ENCODE results near the gene PTPRN. TPM values are rescaled to one million over a fixed set of nuclear protein-coding genes. Genes with fewer than 3 reads are reported as not detected.

The PTPRN gene
- total and polyA plus RNA-seq, 10 of the 15 experiments (the other 5 are each of a cell fraction or from before 2014, with no cell fraction given): 0.28 to 0.69 TPM; not detected in 8

DNA sequence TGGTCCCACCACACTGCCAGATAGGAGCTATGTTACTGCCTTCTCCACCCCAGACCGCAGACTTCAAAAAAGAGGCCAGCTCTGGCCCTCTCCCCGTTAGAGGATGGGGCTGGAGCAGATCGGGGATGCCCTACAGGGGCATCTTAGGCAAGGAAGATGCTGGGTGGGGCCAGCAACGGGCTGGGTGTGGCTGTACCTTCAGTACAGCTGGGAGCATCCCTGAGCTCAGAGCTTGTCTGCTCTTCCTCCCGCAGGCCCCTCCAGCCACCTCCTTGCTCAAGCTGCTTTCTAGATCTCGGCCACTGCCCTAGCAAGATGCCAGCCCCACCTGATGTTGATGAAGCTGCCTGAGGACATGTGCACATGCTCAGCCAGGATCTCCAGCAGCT is 9.8 kb downstream of the PTPRN start:
- Histone ChIP-seq H3K9ac (ENCODE audit: control insufficient read depth, insufficient read depth, low read length) (no peak overlapping the region), H3K79me2 (ENCODE audit: control insufficient read depth, insufficient read depth, low read length) (no peaks in the 10 kb centered on the region), H3K27ac (ENCODE audit: control insufficient read depth, insufficient read depth) (no peak overlapping the region), H3K27me3 (replicated peaks in 1 of 2; ENCODE audit: control insufficient read depth in 2 of 2, insufficient read depth in 2 of 2, low read length in 1 of 2) (peaks cover 2 to 5% of the 10 kb centered on the region in 2 experiments; a peak in 1 of 4 replicates), H3K4me3 (no peak overlapping the region), H2AFZ (ENCODE audit: control insufficient read depth, low read depth, low read length) (no peak overlapping the region), H3K9me3 (replicated peaks; ENCODE audit: control insufficient read depth, insufficient read depth, low read length) (no peaks in the 10 kb centered on the region), H3K4me1 (ENCODE audit: control insufficient read depth, insufficient read depth, low read length) (peaks cover 7% of the 10 kb centered on the region), H3K4me2 (ENCODE audit: control insufficient read depth, insufficient read depth) (no peak overlapping the region), H4K20me1 (ENCODE audit: control insufficient read depth, insufficient read depth) (no peaks in the 10 kb centered on the region), H3K36me3 (ENCODE audit: control insufficient read depth in 2 of 2, insufficient read depth in 2 of 2, low read length in 1 of 2) (no peaks in the 10 kb centered on the region)
- SMC1A ChIA-PET (ENCODE audit: uncharacterized antibody, unreplicated experiment): interaction anchor here (1.0 to 5.8 kb wide), 5 partner anchors 37 to 145 kb away, joined by 3 to 36 read pairs (median 5); partner anchors contain the start of genes CNPPD1 and NHEJ1
- intact Hi-C loops (cut with micrococcal nuclease; ENCODE audit: unreplicated experiment): loop anchor here (5.0 kb wide), 2 partner anchors 122 to 242 kb away; partner anchors contain the start of genes CNPPD1 and RETREG2
- no peak for DNase-seq (ENCODE audit: low read depth, low spot score)
- POLR2A ChIA-PET: interaction anchor here (0.6 to 2.1 kb wide), 5 partner anchors 28 to 140 kb away, joined by 3 to 8 read pairs (median 3); partner anchors contain the start of gene TUBA4A
- no peak for FAIRE-seq
- ATAC-seq: no peak
- 79% methylated on average over 6 of the region's 6 CpGs for WGBS (ENCODE audit: insufficient coverage, insufficient replicate concordance, low lambda C conversion rate, missing lambda C conversion rate)
- in situ Hi-C loops (cut with MboI): loop anchor here (5.0 kb wide), 2 partner anchors 142 to 242 kb away; no protein-coding TSS in a partner anchor
- RAD21 ChIA-PET (ENCODE audit: unreplicated experiment): interaction anchor here (0.8 to 3.9 kb wide), 9 partner anchors 21 to 146 kb away, joined by 3 to 22 read pairs (median 4); partner anchors contain the start of genes ANKZF1, ATG9A and NHEJ1
- BruUV-seq (replicated peaks): no TSS peak
- CTCF ChIA-PET: interaction anchor here (0.6 to 10.9 kb wide), 20 partner anchors 17 to 319 kb away, joined by 3 to 208 read pairs (median 4); partner anchors contain the start of genes CNPPD1, DNAJB2, NHEJ1 and SLC23A3
- no peak for TF ChIP-seq CHD2 (IDR thresholded peaks at IDR 0.05; ENCODE audit: borderline replicate concordance, low read depth, low read length)
- no peak for TF ChIP-seq BCLAF1 (IDR thresholded peaks at IDR 0.05)
- TF ChIP-seq, protein P1, sequence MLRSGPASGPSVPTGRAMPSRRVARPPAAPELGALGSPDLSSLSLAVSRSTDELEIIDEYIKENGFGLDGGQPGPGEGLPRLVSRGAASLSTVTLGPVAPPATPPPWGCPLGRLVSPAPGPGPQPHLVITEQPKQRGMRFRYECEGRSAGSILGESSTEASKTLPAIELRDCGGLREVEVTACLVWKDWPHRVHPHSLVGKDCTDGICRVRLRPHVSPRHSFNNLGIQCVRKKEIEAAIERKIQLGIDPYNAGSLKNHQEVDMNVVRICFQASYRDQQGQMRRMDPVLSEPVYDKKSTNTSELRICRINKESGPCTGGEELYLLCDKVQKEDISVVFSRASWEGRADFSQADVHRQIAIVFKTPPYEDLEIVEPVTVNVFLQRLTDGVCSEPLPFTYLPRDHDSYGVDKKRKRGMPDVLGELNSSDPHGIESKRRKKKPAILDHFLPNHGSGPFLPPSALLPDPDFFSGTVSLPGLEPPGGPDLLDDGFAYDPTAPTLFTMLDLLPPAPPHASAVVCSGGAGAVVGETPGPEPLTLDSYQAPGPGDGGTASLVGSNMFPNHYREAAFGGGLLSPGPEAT (IDR thresholded peaks at IDR 0.05; ENCODE audit: low read depth): no peak
- TF ChIP-seq PML (IDR thresholded peaks at IDR 0.05; ENCODE audit: low read length): no peak
- no peak for TF ChIP-seq POU2F2 (IDR thresholded peaks at IDR 0.05; ENCODE audit: borderline replicate concordance, low read depth, low read length)
- TF ChIP-seq, protein P2, sequence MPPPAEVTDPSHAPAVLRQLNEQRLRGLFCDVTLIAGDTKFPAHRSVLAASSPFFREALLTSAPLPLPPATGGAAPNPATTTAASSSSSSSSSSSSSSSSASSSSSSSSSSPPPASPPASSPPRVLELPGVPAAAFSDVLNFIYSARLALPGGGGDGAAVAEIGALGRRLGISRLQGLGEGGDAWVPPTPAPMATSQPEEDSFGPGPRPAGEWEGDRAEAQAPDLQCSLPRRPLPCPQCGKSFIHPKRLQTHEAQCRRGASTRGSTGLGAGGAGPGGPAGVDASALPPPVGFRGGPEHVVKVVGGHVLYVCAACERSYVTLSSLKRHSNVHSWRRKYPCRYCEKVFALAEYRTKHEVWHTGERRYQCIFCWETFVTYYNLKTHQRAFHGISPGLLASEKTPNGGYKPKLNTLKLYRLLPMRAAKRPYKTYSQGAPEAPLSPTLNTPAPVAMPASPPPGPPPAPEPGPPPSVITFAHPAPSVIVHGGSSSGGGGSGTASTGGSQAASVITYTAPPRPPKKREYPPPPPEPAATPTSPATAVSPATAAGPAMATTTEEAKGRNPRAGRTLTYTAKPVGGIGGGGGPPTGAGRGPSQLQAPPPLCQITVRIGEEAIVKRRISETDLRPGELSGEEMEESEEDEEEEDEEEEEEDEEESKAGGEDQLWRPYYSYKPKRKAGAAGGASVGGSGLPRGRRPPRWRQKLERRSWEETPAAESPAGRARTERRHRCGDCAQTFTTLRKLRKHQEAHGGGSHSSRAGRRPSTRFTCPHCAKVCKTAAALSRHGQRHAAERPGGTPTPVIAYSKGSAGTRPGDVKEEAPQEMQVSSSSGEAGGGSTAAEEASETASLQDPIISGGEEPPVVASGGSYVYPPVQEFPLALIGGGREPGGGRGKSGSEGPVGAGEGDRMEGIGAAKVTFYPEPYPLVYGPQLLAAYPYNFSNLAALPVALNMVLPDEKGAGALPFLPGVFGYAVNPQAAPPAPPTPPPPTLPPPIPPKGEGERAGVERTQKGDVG (CRISPR knock-in tag; IDR thresholded peaks at IDR 0.05): no peak
- no peak for TF ChIP-seq ZNF207 (IDR thresholded peaks at IDR 0.05; ENCODE audit: borderline replicate concordance)
- no peak for TF ChIP-seq CREB1 (IDR thresholded peaks at IDR 0.05; ENCODE audit: low read depth)
- TF ChIP-seq TCF7 (IDR thresholded peaks at IDR 0.05; ENCODE audit: borderline replicate concordance): no peak
- TF ChIP-seq GATAD2B (conservative IDR thresholded peaks at IDR 0.05; ENCODE audit: low read depth): no peak
- no peak for TF ChIP-seq CBFB (IDR thresholded peaks at IDR 0.05; ENCODE audit: low read depth)
- TF ChIP-seq EZH2 (IDR thresholded peaks at IDR 0.05; ENCODE audit: borderline replicate concordance, control insufficient read depth, low read depth, low read length): no peak
- no peak for TF ChIP-seq NFYA (IDR thresholded peaks at IDR 0.05; ENCODE audit: borderline replicate concordance, low read depth, low read length)
- no peak for TF ChIP-seq MEF2B (IDR thresholded peaks at IDR 0.05; ENCODE audit: partially characterized antibody, poor library complexity, severe bottlenecking)

Data from GM12878 (cell line).